KOPT-K1 (cell line): Measurements from ENCODE around the gene TIMP3.

Experiments
- H3K27ac ChIP-seq: fragments of 200-600 bp; sonication (generic); 2 replicates; pipeline ENCODE4 v1.5.1; 2016; ENCODE audit warnings: antibody characterized with exemption, mild to moderate bottlenecking, low read depth, low read length; ENCODE audit not compliant: poor library complexity, severe bottlenecking
- H3K36me3 ChIP-seq: fragments of 200-600 bp; sonication (generic); 2 replicates; pipeline ENCODE4 v1.5.1; 2017; ENCODE audit warnings: antibody characterized with exemption, mild to moderate bottlenecking, low read length, moderate library complexity; ENCODE audit not compliant: insufficient read depth
- H3K9me3 ChIP-seq: fragments of 200-600 bp; sonication (generic); 2 replicates; pipeline ENCODE4 v1.5.1; 2017; ENCODE audit warnings: antibody characterized with exemption, low read length, mild to moderate bottlenecking; ENCODE audit not compliant: insufficient read depth, poor library complexity, severe bottlenecking

TIMP3 gene

GRCh38 chr22:32811788-32812545 is 10.5 kb downstream of the TIMP3 start:
- Histone ChIP-seq H3K27ac (no peak overlapping the region), H3K36me3 (no peaks in the 10 kb centered on the region), H3K9me3 (no peaks in the 10 kb centered on the region)

DNA sequence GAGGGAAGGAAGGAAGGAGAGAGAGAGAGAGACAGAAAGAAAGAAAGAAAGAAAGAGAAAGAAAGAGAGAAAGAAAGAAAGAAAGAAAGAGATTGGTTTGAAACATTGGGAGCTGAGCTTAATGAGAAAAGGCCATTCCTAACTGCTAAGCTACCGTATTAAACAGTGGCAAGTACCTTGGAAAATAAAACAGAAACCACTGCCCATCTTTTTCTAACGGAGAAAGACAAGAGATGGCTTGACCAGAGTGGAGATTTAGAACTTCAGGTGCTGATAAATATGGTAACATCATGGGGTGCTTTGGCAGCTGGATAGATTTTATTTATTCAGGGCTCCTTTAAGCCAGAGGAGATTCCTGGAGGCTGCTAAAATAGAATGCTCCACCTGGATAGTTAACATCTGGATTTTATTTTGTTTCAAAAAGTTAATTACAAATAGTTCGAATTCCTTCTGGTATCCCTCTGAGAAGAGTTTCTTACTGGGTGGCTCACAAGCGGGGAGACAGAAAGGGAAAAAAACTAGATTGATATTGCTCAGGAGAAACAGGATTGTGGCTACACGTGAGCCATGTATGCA is 12.9 kb downstream of the TIMP3 start:
- Histone ChIP-seq H3K36me3 (no peaks in the 10 kb centered on the region), H3K9me3 (no peaks in the 10 kb centered on the region), H3K27ac (no peak overlapping the region)

- Histone ChIP-seq H3K27ac (no peak overlapping the region), H3K36me3 (no peaks in the 10 kb centered on the region), H3K9me3 (no peaks in the 10 kb centered on the region)
These were observed 13.6 kb downstream of the TIMP3 start for GRCh38 chr22:32815059-32815458.

DNA sequence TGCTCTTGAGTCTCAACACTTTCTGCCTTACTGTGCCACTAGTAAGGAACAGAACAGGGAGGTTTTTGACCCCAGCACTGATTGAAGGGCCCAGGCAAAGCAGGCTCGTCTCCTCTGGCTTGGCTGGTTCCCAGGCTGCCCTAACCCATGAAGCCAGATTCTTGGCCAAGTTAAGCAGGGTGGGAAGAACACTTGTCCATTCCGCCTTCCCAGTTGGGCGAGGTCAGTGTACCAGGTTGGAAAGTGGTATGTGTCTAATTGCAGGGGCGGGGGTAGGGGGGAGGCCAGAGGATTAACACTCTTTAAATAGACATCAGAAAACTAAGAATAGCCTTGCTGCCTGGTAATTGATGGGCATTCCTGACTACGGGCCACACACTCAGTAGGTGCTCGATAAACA is 14.4 kb downstream of the TIMP3 start:
- H3K27ac ChIP-seq = no peak overlapping the region
- no peaks in the 10 kb centered on the region for H3K36me3 ChIP-seq
- H3K9me3 ChIP-seq = no peaks in the 10 kb centered on the region

DNA sequence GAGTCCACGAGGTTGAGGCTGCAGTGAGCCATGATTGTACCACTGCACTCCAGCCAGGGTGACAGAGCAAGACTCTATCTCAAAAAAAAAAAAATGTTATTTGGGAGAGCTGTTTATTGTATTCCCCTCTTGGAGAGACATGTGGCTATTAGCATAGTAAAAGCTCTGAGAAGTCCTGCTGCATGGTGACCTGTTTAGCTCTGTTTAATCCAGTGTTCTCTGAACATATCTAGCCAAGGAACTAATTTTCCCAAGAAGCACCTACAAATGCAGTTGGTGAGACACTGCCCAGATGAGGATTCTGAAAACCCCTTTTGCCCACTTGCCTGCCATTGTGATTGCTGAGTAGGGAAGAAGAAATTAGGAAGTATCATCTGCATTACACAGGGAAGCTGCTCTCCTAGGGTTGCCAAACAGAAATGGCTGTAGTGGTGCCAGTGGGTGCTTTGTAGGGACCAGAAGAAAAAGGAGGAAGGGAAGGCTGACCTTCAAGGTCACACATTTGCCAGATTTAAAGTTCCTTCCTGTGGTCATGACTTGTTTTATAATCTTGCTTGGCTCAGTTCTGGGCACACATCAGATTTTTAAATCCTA is 15.7 kb downstream of the TIMP3 start:
- no peak overlapping the region for H3K27ac ChIP-seq
- no peaks in the 10 kb centered on the region for H3K9me3 ChIP-seq
- no peaks in the 10 kb centered on the region for H3K36me3 ChIP-seq

- Histone ChIP-seq H3K9me3 (no peaks in the 10 kb centered on the region), H3K27ac (no peak overlapping the region), H3K36me3 (no peaks in the 10 kb centered on the region)
These were observed 17.1 kb downstream of the TIMP3 start for GRCh38 chr22:32818446-32819115.

DNA sequence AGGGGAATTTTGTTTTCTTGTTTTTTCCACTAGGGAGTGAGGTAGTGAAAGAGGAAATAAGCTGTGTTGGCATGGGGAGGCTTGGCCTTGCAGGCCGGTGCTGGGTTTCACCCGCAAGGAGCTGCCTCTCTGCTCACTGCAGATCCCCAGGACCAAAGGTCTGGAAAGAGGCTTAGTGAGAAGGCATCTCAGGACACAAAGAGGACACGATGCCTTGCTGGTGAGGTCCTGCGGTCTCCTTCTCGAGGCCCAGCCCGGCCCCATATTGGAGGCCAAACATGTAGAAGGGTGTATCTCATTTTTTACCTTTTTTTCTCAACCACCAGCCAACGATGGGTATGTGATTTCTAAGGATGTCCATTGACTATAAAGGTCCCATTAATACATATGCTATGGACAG is 17.6 kb downstream of the TIMP3 start:
- Histone ChIP-seq H3K36me3 (no peaks in the 10 kb centered on the region), H3K27ac (no peak overlapping the region), H3K9me3 (no peaks in the 10 kb centered on the region)

DNA sequence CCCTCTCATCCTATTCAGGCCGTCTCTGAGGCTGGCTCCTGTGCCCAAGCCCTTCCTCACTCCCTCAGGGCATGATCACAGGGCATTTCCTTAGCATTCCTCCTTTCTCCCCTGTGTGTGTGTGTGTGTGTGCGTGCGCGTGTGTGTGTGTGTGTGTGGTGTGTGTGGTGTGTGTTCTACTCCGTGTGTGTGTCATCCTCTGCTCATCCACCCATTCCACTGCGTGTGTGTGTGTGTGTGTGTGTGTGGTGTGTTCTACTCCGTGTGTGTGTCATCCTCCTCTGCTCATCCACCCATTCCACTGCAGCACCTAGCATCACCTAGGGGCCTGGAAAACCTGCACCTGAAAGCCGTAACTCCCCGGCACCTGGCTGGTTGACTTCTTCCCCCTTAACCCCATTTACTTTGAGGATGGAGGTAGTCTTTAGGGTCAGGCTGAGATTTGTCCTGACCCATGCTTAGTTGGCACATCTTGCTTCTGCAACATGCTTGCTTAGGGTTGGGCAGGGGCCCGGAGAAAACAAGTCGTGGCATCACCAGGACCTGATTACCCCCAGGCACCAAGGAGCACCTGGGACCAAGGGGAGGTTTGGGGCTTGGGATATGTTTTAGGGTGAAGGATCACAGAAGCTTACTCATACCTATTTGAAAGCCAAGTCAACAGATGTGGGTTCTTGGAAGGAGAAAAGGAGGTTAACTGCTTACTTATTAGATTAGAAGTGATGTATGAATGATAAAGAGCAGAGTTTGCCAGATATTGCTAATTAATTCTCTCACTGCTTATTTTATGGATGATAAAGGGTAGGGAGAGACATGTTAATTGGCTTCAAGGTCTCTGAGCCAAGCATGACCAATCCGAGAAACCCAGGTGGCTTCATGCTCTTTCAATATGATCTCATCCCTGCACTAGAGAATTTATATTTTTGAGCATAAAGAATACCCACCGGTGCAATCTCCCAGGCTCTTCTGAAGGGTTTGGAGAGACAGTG is 18.9 kb downstream of the TIMP3 start:
- no peak overlapping the region for H3K27ac ChIP-seq
- no peaks in the 10 kb centered on the region for H3K36me3 ChIP-seq
- H3K9me3 ChIP-seq = no peaks in the 10 kb centered on the region

GRCh38 chr22:32822179-32822877 is 20.8 kb downstream of the TIMP3 start:
- H3K9me3 ChIP-seq = no peaks in the 10 kb centered on the region
- H3K36me3 ChIP-seq = no peaks in the 10 kb centered on the region
- H3K27ac ChIP-seq = no peak overlapping the region

GRCh38 chr22:32823024-32823730 is 21.7 kb downstream of the TIMP3 start:
- Histone ChIP-seq H3K9me3 (no peaks in the 10 kb centered on the region), H3K27ac (no peak overlapping the region), H3K36me3 (no peaks in the 10 kb centered on the region)

DNA sequence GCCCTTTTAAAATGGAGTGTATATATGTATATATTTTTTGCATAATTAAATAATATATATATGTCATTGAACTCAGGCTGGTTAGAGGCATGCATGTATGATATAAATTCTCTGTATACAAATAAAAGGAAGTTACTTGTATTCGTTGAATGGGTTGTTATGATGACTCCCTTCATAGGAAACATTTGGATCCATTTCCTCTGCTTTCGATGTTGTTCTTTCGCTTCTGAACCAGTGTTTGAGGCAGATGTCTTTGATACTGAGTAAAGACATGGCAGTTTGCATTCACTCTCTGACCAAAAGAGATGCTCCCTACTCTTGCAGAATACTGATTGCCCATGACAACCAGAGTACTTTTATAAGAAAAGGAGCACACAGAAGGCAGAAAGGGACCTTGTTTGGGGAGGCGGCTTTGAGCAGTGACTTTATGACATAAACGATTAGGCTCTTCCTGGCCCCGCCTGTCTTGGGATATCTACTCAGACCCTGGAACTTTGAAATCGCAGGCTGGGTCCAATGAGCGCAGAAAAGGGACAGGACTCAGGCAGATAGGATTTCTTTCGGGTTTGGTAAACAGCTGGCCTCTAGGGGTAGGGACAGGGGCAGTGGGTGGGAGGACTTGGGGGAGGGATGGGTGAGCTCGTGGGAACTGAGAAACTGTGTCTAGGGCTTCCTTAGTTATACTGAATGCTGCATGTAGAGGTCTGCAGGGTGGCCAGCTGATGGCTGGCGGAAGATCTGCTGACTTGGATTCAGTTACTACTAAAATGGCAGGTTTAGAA is 23.2 kb downstream of the TIMP3 start:
- no peak overlapping the region for H3K27ac ChIP-seq
- no peaks in the 10 kb centered on the region for H3K36me3 ChIP-seq

DNA sequence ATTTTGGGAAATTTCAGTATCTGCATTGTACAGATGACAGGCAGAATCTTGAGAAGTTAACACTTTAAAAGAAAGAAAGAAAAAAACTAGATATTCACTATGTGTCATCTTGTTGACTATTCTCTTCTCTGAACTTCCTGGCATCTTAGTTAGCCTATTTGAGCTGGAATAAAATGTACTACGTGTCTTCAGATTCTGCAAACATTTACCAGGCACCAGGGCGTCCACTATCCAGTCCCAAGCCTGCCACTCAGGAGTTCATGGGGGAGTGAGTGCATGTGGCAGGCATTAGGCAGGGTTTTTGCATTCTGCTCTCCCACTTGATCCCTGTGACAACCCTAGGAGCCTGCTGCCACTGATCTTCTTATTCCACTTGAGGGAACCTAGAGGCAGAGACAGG is 25.0 kb downstream of the TIMP3 start:
- no peak overlapping the region for H3K27ac ChIP-seq
- H3K36me3 ChIP-seq = no peaks in the 10 kb centered on the region
- H3K9me3 ChIP-seq = no peaks in the 10 kb centered on the region

More for the DNA sequence above, 23.2 kb downstream of the TIMP3 start:
- H3K9me3 ChIP-seq = no peaks in the 10 kb centered on the region

GRCh38 chr22:32827049-32827602 is 25.6 kb downstream of the TIMP3 start:
- no peaks in the 10 kb centered on the region for H3K9me3 ChIP-seq
- no peaks in the 10 kb centered on the region for H3K36me3 ChIP-seq
- H3K27ac ChIP-seq = no peak overlapping the region
